HepG2 (cell line): ENCODE results near the gene SASH3. TPM values are rescaled to one million over a fixed set of nuclear protein-coding genes. Genes with fewer than 3 reads are reported as not detected.

ENCODE experiments used
- ATAC-seq: fragments of 200-7000 bp; cut with Tn5 transposase; 3 replicates; pipeline ENCODE4 v1.9.1; 2020; ENCODE audit warnings: mild to moderate bottlenecking, moderate library complexity
- BruUV-seq: library from RNA; stranded (reverse); fragments of 400-500 nt; replicated peaks from 2 replicates; lab custom pipeline; 2021; lab: Mats Ljungman, UMichigan
- CTCF ChIA-PET: fragments of 300-600 bp; formaldehyde crosslinking; extraction: SDS; loops from one replicate; lab custom pipeline; 2021; ENCODE audit warnings: low total read pairs, inconsistent platforms, low intra/inter-chr PET ratio; lab: Yijun Ruan, JAX
- POLR2A ChIA-PET: fragments of 350-600 bp; sonication (Branson Sonifier 250); formaldehyde crosslinking; loops from one replicate; lab custom pipeline; 2020; ENCODE audit warnings: antibody characterized with exemption, inconsistent platforms; lab: Yijun Ruan, JAX
- DNase-seq: peaks from one replicate; pipeline ENCODE4 v3.0.0-alpha.2; 2015; ENCODE audit warnings: low spot score
- FAIRE-seq: peaks from 3 replicates; lab custom pipeline; 2011; peaks lifted over from hg19 to GRCh38; lab: Jason Lieb, UNC
- H2AFZ ChIP-seq: one replicate; pipeline ENCODE4 v1.6.1; 2011; ENCODE audit warnings: low read length, inconsistent platforms
- H3K27ac ChIP-seq: fragments of 300-600 bp; 3 replicates; pipeline ENCODE4 v1.8.0; 2011; ENCODE audit warnings: mixed run types, mild to moderate bottlenecking, mixed read lengths, low read length, inconsistent platforms; ENCODE audit not compliant: insufficient read depth; ENCODE audit errors: extremely low read length
- H3K27me3 ChIP-seq, 2 experiments: fragments of 200-600 bp in 1 of 2; 2 replicates in 1 of 2; 3 replicates in 1 of 2; pipeline versions ENCODE4 v1.6.0 to v1.8.0; 2011; ENCODE audit warnings: low read length in 2 of 2, mild to moderate bottlenecking in 2 of 2, moderate library complexity in 2 of 2, inconsistent platforms in 1 of 2; ENCODE audit not compliant: insufficient read depth in 2 of 2, control insufficient read depth in 1 of 2
- H3K36me3 ChIP-seq, 2 experiments: fragments of 200-600 bp in 1 of 2; replicated peaks in 1 of 2; 2 replicates in 1 of 2; 3 replicates in 1 of 2; pipeline versions ENCODE4 v1.5.1 to v1.8.0; 2011; ENCODE audit warnings: low read length in 2 of 2, inconsistent platforms in 1 of 2; ENCODE audit not compliant: insufficient read depth in 2 of 2, control insufficient read depth in 1 of 2
- H3K4me1 ChIP-seq: 2 replicates; pipeline ENCODE4 v1.5.1; 2012; ENCODE audit warnings: low read length, inconsistent platforms; ENCODE audit not compliant: insufficient read depth
- H3K4me2 ChIP-seq: 2 replicates; pipeline ENCODE4 v1.6.0; 2011; ENCODE audit warnings: low read depth, low read length, inconsistent platforms
- H3K4me3 ChIP-seq, 3 experiments: fragments of 200-600 bp in 1 of 3; sonication (generic), shearing (Covaris generic) in 1 of 3; replicated peaks in 1 of 3; 2 replicates each; pipeline ENCODE4 v1.5.1; 2011 to 2016; ENCODE audit warnings: low read length in 3 of 3, inconsistent platforms in 2 of 3, low read depth in 2 of 3, mild to moderate bottlenecking in 2 of 3, control low read depth in 1 of 3, mixed read lengths in 1 of 3; ENCODE audit not compliant: insufficient read depth in 1 of 3
- H3K79me2 ChIP-seq: one replicate; pipeline ENCODE4 v1.6.1; 2011; ENCODE audit warnings: low read length, inconsistent platforms; ENCODE audit not compliant: insufficient read depth
- H3K9ac ChIP-seq: 2 replicates; pipeline ENCODE4 v1.6.0; 2011; ENCODE audit warnings: mild to moderate bottlenecking, low read depth, low read length, inconsistent platforms; ENCODE audit not compliant: insufficient read depth
- H3K9me3 ChIP-seq: 2 replicates; pipeline ENCODE4 v1.5.1; 2012; ENCODE audit warnings: mild to moderate bottlenecking, low read length
- H4K20me1 ChIP-seq: 2 replicates; pipeline ENCODE4 v1.6.0; 2011; ENCODE audit warnings: inconsistent platforms, mild to moderate bottlenecking, low read length, moderate library complexity; ENCODE audit not compliant: insufficient read depth
- ARNT2 ChIP-seq: sonication (generic); formaldehyde crosslinking; IDR thresholded peaks from 2 replicates; pipeline ENCODE4 v1.8.0; 2022; ENCODE audit warnings: mild to moderate bottlenecking, low read depth, missing genetic modification reagents, moderate library complexity
- CHD4 ChIP-seq: fragments of 200-600 bp; sonication (generic); IDR thresholded peaks from 2 replicates; pipeline ENCODE4 v1.7.0; 2017; ENCODE audit warnings: mild to moderate bottlenecking, low read length, borderline replicate concordance
- GZF1 ChIP-seq: sonication (generic); formaldehyde crosslinking; IDR thresholded peaks from 2 replicates; pipeline ENCODE4 v1.5.1; 2020; ENCODE audit warnings: mild to moderate bottlenecking, missing genetic modification reagents
- KAT8 ChIP-seq: IDR thresholded peaks from 2 replicates; pipeline ENCODE4 v1.6.1; 2016; ENCODE audit warnings: missing genetic modification reagents, missing compliant biosample characterization
- MTF2 ChIP-seq: sonication (generic); formaldehyde crosslinking; IDR thresholded peaks from 2 replicates; pipeline ENCODE4 v1.5.0; 2020; ENCODE audit warnings: missing genetic modification reagents, borderline replicate concordance
- NCOA5 ChIP-seq: sonication (generic); formaldehyde crosslinking; IDR thresholded peaks from 2 replicates; pipeline ENCODE4 v1.4.0; 2020; ENCODE audit warnings: missing genetic modification reagents
- PTBP1 ChIP-seq: fragments of 200-400 bp; formaldehyde crosslinking; IDR thresholded peaks from 2 replicates; pipeline ENCODE4 v1.6.1; 2018; ENCODE audit warnings: low read length, low read depth; ENCODE audit not compliant: poor library complexity, severe bottlenecking
- TBL1XR1 ChIP-seq: fragments of 150-350 bp; IDR thresholded peaks from 2 replicates; pipeline ENCODE4 v1.6.1; 2014; ENCODE audit warnings: borderline replicate concordance, low read length; ENCODE audit not compliant: partially characterized antibody
- ZNF160 ChIP-seq: sonication (generic); formaldehyde crosslinking; IDR thresholded peaks from 2 replicates; pipeline ENCODE4 v1.8.0; 2022; ENCODE audit warnings: mild to moderate bottlenecking, inconsistent platforms, missing genetic modification reagents
- ZNF282 ChIP-seq: fragments of 450-650 bp; IDR thresholded peaks from 2 replicates; pipeline ENCODE4 v1.6.1; 2018; ENCODE audit not compliant: partially characterized antibody
- ZNF432 ChIP-seq: sonication (generic); formaldehyde crosslinking; IDR thresholded peaks from 2 replicates; pipeline ENCODE4 v1.5.0; 2020; ENCODE audit warnings: missing genetic modification reagents, mild to moderate bottlenecking, borderline replicate concordance
- ZNF569 ChIP-seq: sonication (generic); formaldehyde crosslinking; IDR thresholded peaks from 2 replicates; pipeline ENCODE4 v1.5.0; 2020; ENCODE audit warnings: mild to moderate bottlenecking, missing genetic modification reagents, moderate library complexity, borderline replicate concordance
- ZNF674 ChIP-seq: sonication (generic); formaldehyde crosslinking; IDR thresholded peaks from 2 replicates; pipeline ENCODE4 v1.5.0; 2020; ENCODE audit warnings: low read depth, mild to moderate bottlenecking, missing genetic modification reagents
- WGBS: methylation state at CpG from one replicate; pipeline ENCODE4 v1.1.6; 2017; ENCODE audit warnings: low lambda C conversion rate; 5-methylcytosine and 5-hydroxymethylcytosine counted together
- in situ Hi-C: cut with HindIII; loops from 2 replicates; pipeline ENCODE4 v1.10.0; 2017; ENCODE audit warnings: low pct_unique_long_range_greater_than_20kb; ENCODE audit not compliant: extremely low pct_ligation_motif_present
- intact Hi-C: fragments of 100-400 bp; cut with micrococcal nuclease; formaldehyde crosslinking; loops from one replicate; pipeline ENCODE4 v1.10.0; 2022; ENCODE audit not compliant: unreplicated experiment
- polyA plus RNA-seq, 8 experiments: library from polyadenylated mRNA; depleted of rRNA in 3 of 8; stranded (reverse) in 7 of 8; unstranded in 1 of 8; fragments of >200 nt; fragmentation: Illumina TruSeq in 4 of 8; extraction: Trizol in 4 of 8; gene quantifications; 2 replicates each; pipeline versions ENCODE4 v1.2.1 to v1.2.3, GENCODE V29; 2011 to 2016; ENCODE audit warnings: low read depth in 4 of 8, missing spikeins in 1 of 8, mixed read lengths in 1 of 8; ENCODE audit not compliant: insufficient read depth in 1 of 8
- total RNA-seq, 5 experiments: library from RNA; depleted of rRNA; stranded (reverse); fragments of >200 nt; fragmentation: Illumina TruSeq; extraction: Trizol; gene quantifications; 2 replicates each; pipeline ENCODE4 v1.2.3, GENCODE V29; 2016; ENCODE audit warnings: low read depth in 1 of 5
- TF ChIP-seq, protein P1 (sequence below): sonication (generic); formaldehyde crosslinking; IDR thresholded peaks from 2 replicates; pipeline ENCODE4 v1.4.0; 2020; ENCODE audit warnings: missing genetic modification reagents
- TF ChIP-seq, protein P2 (sequence below): IDR thresholded peaks from 2 replicates; pipeline ENCODE4 v1.6.1; 2012; ENCODE audit warnings: inconsistent platforms
- TF ChIP-seq, protein P3 (sequence below): sonication (generic); formaldehyde crosslinking; IDR thresholded peaks from 2 replicates; pipeline ENCODE4 v1.4.0; 2020; ENCODE audit warnings: mild to moderate bottlenecking, missing genetic modification reagents

Gene SASH3
- total and polyA plus RNA-seq, 2 of the 13 experiments (the other 11 are each of a cell fraction or from before 2014, with no cell fraction given): 0.08 TPM; not detected in 1

DNA sequence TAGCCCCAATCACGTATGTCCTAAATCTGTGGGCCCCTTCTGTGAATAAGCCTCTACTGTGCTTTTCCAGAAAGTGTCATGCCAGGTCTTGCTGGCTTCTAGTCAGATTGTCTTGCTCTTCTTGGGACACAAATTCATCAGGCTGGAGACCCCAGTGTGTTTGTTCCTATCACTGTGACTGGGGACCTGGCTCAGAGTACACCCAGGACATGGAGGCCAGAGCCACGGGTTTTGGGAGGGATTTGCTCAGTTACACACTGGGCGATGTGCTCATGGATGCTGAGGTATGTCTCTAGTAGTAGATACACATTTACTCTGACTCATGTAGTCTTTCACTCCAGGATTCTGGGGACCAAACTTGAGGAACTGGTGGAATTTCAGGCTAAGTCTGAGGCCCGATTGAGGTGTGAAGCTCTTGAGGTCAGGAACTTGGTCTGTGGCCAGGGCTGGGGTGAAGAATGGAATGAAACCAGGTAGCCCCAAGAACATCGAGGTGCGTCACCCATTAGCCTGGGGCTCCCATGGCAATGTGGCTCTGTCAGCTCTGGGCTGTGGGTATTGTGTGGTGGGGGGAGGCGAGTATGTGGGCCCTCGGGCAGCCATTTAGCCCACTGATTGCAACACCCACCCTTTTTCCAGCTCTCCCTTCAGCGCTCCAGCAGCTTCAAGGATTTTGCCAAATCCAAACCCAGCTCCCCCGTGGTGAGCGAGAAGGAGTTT lies 7.7 kb downstream of the SASH3 start:
- ChIA-PET CTCF (no interaction called here), POLR2A (no interaction called here)
- 66% methylated on average over 4 of the region's 11 CpGs for WGBS
- DNase-seq (no peak), FAIRE-seq (no peak), ATAC-seq (no peak)
- Histone ChIP-seq H3K27me3 (no peaks in the 10 kb centered on the region), H3K9ac (no peak overlapping the region), H3K27ac (no peak overlapping the region), H3K9me3 (no peaks in the 10 kb centered on the region), H2AFZ (no peak overlapping the region), H3K36me3 (no peaks in the 10 kb centered on the region), H3K4me2 (no peak overlapping the region), H3K79me2 (no peaks in the 10 kb centered on the region), H3K4me1 (peaks cover 12% of the 10 kb centered on the region; the same call in 1 of the 2 replicates), H3K4me3 (no peak overlapping the region), H4K20me1 (no peaks in the 10 kb centered on the region)
- no peak for TF ChIP-seq KAT8 (CRISPR knock-in tag)
- TF ChIP-seq GZF1 (CRISPR knock-in tag): no peak
- TF ChIP-seq ZNF282: no peak
- no peak for TF ChIP-seq ARNT2 (CRISPR knock-in tag)
- TF ChIP-seq ZNF160 (CRISPR knock-in tag): no peak
- TF ChIP-seq ZNF674 (CRISPR knock-in tag): no peak
- no peak for TF ChIP-seq MTF2 (CRISPR knock-in tag)
- no peak for TF ChIP-seq ZNF569 (CRISPR knock-in tag)
- intact Hi-C loops (no loop called here), in situ Hi-C loops (no loop called here)
- BruUV-seq: no TSS peak

DNA sequence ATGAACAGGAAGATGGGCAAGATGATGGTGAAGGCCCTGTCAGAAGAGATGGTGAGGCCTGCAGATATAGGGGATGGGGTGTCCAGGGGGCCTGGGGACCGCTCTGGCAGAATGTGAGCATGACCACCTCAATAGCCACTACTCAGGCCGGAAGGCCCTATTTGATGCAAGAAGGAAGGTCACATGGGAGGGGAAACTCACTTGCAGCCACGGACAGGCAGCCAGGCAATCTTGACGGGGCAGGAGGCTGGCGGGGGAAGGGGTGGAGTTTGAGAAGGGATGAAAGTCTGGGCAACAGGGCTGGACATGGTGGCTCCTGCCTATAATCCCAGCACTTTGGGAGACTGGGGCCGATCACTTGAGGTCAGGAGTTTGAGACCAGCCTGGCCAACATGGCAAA lies 8.8 kb downstream of the SASH3 start:
- Histone ChIP-seq H3K4me1 (peaks cover 12% of the 10 kb centered on the region; the same call in 1 of the 2 replicates), H3K27me3 (no peaks in the 10 kb centered on the region), H3K9ac (no peak overlapping the region), H2AFZ (no peak overlapping the region), H3K4me2 (no peak overlapping the region), H3K36me3 (no peaks in the 10 kb centered on the region), H3K27ac (no peak overlapping the region), H4K20me1 (no peaks in the 10 kb centered on the region), H3K9me3 (no peaks in the 10 kb centered on the region), H3K79me2 (no peaks in the 10 kb centered on the region), H3K4me3 (no peak overlapping the region)
- no peak for FAIRE-seq
- intact Hi-C loops: no loop called here
- CTCF ChIA-PET: no interaction called here
- no peak for DNase-seq
- POLR2A ChIA-PET: no interaction called here
- ATAC-seq: no peak
- in situ Hi-C loops: no loop called here
- WGBS: no CpG with 5 or more reads among the region's 6 CpGs
- BruUV-seq: no TSS peak
- TF ChIP-seq, protein P1, sequence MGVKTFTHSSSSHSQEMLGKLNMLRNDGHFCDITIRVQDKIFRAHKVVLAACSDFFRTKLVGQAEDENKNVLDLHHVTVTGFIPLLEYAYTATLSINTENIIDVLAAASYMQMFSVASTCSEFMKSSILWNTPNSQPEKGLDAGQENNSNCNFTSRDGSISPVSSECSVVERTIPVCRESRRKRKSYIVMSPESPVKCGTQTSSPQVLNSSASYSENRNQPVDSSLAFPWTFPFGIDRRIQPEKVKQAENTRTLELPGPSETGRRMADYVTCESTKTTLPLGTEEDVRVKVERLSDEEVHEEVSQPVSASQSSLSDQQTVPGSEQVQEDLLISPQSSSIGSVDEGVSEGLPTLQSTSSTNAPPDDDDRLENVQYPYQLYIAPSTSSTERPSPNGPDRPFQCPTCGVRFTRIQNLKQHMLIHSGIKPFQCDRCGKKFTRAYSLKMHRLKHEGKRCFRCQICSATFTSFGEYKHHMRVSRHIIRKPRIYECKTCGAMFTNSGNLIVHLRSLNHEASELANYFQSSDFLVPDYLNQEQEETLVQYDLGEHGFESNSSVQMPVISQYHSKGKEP: no peak
- TF ChIP-seq, protein P2, sequence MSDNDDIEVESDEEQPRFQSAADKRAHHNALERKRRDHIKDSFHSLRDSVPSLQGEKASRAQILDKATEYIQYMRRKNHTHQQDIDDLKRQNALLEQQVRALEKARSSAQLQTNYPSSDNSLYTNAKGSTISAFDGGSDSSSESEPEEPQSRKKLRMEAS: no peak
- TF ChIP-seq PTBP1 (no peak), TBL1XR1 (no peak), NCOA5 (no peak), ZNF432 (no peak), CHD4 (no peak)
- TF ChIP-seq, protein P3, sequence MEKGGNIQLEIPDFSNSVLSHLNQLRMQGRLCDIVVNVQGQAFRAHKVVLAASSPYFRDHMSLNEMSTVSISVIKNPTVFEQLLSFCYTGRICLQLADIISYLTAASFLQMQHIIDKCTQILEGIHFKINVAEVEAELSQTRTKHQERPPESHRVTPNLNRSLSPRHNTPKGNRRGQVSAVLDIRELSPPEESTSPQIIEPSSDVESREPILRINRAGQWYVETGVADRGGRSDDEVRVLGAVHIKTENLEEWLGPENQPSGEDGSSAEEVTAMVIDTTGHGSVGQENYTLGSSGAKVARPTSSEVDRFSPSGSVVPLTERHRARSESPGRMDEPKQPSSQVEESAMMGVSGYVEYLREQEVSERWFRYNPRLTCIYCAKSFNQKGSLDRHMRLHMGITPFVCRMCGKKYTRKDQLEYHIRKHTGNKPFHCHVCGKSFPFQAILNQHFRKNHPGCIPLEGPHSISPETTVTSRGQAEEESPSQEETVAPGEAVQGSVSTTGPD: no peak
